A673 (cell line): ENCODE results near the gene MFNG. TPM values are rescaled to one million over a fixed set of nuclear protein-coding genes. Genes with fewer than 3 reads are reported as not detected.

ENCODE experiments used
- BruUV-seq: library from RNA; stranded (reverse); fragments of 400-500 nt; replicated peaks from 2 replicates; lab custom pipeline; 2021; lab: Mats Ljungman, UMichigan
- CTCF ChIA-PET: fragments of 300-600 bp; sonication (Branson Sonifier 250); formaldehyde crosslinking; loops from one replicate; lab custom pipeline; 2022; ENCODE audit warnings: antibody characterized with exemption; lab: Charles Lee
- POLR2A ChIA-PET: fragments of 300-600 bp; sonication (Branson Sonifier 250); formaldehyde crosslinking; loops from one replicate; lab custom pipeline; 2022; ENCODE audit warnings: antibody characterized with exemption; ENCODE audit not compliant: low non-redundant PET; lab: Charles Lee
- DNase-seq: peaks from one replicate; pipeline ENCODE4 v3.0.0-alpha.2; 2015; ENCODE audit warnings: low spot score
- H3K27ac ChIP-seq: fragments of 200-600 bp; sonication (generic); 2 replicates; pipeline ENCODE4 v1.5.1; 2016; ENCODE audit warnings: mixed run types, low read depth, mild to moderate bottlenecking, mixed read lengths, antibody characterized with exemption, low read length; ENCODE audit not compliant: poor library complexity, severe bottlenecking
- H3K27me3 ChIP-seq: fragments of 200-600 bp; sonication (generic); replicated peaks from 2 replicates; pipeline ENCODE4 v1.6.1; 2017; ENCODE audit warnings: mixed run types, low read depth, mild to moderate bottlenecking, mixed read lengths, antibody characterized with exemption, low read length; ENCODE audit not compliant: insufficient read depth, poor library complexity
- H3K36me3 ChIP-seq: fragments of 200-600 bp; sonication (generic); 2 replicates; pipeline ENCODE4 v1.6.1; 2016; ENCODE audit warnings: mixed run types, mild to moderate bottlenecking, mixed read lengths, antibody characterized with exemption, low read length; ENCODE audit not compliant: insufficient read depth, poor library complexity, severe bottlenecking
- H3K4me1 ChIP-seq: fragments of 200-600 bp; sonication (generic); 2 replicates; pipeline ENCODE4 v1.6.1; 2017; ENCODE audit warnings: mixed run types, mild to moderate bottlenecking, mixed read lengths, antibody characterized with exemption, low read length; ENCODE audit not compliant: insufficient read depth, poor library complexity, severe bottlenecking
- H3K4me3 ChIP-seq: fragments of 200-600 bp; sonication (generic); 2 replicates; pipeline ENCODE4 v1.5.1; 2016; ENCODE audit warnings: low read depth, mixed run types, mild to moderate bottlenecking, mixed read lengths, low read length; ENCODE audit not compliant: poor library complexity, severe bottlenecking
- H3K9me3 ChIP-seq: fragments of 200-600 bp; sonication (generic); 2 replicates; pipeline ENCODE4 v1.6.1; 2016; ENCODE audit warnings: mixed run types, low read depth, mild to moderate bottlenecking, mixed read lengths, antibody characterized with exemption, low read length; ENCODE audit not compliant: poor library complexity, severe bottlenecking
- EZH2 ChIP-seq: fragments of 200-600 bp; sonication (generic); IDR thresholded peaks from 2 replicates; pipeline ENCODE4 v1.6.1; 2017; ENCODE audit warnings: borderline replicate concordance, low read depth, mild to moderate bottlenecking, mixed read lengths, antibody characterized with exemption, low read length; ENCODE audit not compliant: poor library complexity, severe bottlenecking
- intact Hi-C: fragments of 100-400 bp; cut with micrococcal nuclease; formaldehyde crosslinking; loops from one replicate; pipeline ENCODE4 v1.10.0; 2022; ENCODE audit not compliant: unreplicated experiment
- total RNA-seq: library from RNA; stranded (reverse); gene quantifications from 2 replicates; pipeline ENCODE4 v1.2.3, GENCODE V29; 2021
- TF ChIP-seq, protein P1 (sequence below): fragments of 300-800, 200-600 bp; sonication (generic); conservative IDR thresholded peaks from 2 replicates; pipeline ENCODE4 v1.5.1; 2017; ENCODE audit warnings: low read depth, mild to moderate bottlenecking, antibody characterized with exemption, low read length, moderate library complexity, mixed read lengths

MFNG gene
- total RNA-seq, 1 experiment from 2014 or later, result not detected

DNA sequence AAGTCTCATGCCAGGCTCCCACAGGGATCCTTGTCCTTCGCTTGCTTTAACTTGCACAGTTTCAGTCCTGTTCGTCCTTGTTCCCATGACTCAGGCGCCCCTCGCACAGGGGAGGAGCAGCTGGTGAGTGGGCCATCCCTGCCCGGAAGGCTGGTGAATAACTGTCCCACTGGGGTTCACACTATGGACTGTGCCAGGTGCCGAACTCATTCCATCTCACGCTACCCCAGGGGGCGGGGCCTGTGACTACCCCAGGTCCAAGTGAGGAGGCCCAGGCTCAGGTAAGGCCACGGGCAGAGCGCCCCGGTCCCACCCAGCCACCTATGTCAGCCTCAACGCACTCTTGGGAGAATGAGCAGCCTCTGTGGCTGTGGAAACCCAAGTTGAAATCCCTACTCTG is 40.2 kb upstream of the MFNG start:
- no peaks in the 10 kb centered on the region for H3K27me3 ChIP-seq
- no peaks in the 10 kb centered on the region for H3K9me3 ChIP-seq
- intact Hi-C loops, result no loop called here
- ChIA-PET POLR2A (no interaction called here), CTCF (no interaction called here)
- TF ChIP-seq, protein P1, sequence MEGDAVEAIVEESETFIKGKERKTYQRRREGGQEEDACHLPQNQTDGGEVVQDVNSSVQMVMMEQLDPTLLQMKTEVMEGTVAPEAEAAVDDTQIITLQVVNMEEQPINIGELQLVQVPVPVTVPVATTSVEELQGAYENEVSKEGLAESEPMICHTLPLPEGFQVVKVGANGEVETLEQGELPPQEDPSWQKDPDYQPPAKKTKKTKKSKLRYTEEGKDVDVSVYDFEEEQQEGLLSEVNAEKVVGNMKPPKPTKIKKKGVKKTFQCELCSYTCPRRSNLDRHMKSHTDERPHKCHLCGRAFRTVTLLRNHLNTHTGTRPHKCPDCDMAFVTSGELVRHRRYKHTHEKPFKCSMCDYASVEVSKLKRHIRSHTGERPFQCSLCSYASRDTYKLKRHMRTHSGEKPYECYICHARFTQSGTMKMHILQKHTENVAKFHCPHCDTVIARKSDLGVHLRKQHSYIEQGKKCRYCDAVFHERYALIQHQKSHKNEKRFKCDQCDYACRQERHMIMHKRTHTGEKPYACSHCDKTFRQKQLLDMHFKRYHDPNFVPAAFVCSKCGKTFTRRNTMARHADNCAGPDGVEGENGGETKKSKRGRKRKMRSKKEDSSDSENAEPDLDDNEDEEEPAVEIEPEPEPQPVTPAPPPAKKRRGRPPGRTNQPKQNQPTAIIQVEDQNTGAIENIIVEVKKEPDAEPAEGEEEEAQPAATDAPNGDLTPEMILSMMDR, result no peak
- no peak for TF ChIP-seq EZH2
- H3K36me3 ChIP-seq, result no peaks in the 10 kb centered on the region
- DNase-seq, result no peak
- no peaks in the 10 kb centered on the region for H3K4me1 ChIP-seq
- BruUV-seq, result no TSS peak
- H3K4me3 ChIP-seq, result no peak overlapping the region
- no peak overlapping the region for H3K27ac ChIP-seq

DNA sequence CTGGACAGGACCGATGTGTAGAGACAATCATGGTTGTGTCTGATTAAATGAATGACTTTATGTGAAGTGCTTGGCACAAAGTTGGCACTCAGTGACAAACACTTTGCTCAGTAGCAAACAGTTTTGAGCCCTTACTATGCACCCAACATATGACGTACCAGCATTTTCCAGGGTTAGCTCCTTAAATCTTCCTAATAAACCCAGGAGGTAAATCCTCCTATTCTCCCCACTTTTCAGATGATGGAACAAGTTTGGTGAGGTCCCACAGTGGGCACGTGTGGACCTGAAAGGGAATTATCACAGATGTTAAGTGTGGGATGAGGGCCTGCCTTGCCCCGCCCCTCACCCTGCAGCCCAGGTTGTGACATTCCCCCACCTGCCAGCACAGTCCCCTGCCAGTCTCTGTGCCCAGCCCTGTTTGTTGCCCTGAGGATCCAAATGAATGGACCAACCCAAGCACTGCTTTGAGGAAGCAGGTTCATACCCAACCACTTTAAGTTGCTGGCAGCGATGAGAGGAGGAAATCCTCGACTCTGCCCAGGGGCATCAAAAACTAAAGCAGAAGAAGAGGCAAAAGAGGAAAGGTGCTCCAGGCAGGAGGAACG is 39.7 kb upstream of the MFNG start:
- Histone ChIP-seq H3K27ac (no peak overlapping the region), H3K4me3 (no peak overlapping the region), H3K4me1 (no peaks in the 10 kb centered on the region), H3K36me3 (no peaks in the 10 kb centered on the region), H3K9me3 (no peaks in the 10 kb centered on the region), H3K27me3 (no peaks in the 10 kb centered on the region)
- no peak for DNase-seq
- ChIA-PET CTCF (no interaction called here), POLR2A (no interaction called here)
- no TSS peak for BruUV-seq
- no peak for TF ChIP-seq EZH2
- TF ChIP-seq, protein P1, result no peak
- intact Hi-C loops, result no loop called here

DNA sequence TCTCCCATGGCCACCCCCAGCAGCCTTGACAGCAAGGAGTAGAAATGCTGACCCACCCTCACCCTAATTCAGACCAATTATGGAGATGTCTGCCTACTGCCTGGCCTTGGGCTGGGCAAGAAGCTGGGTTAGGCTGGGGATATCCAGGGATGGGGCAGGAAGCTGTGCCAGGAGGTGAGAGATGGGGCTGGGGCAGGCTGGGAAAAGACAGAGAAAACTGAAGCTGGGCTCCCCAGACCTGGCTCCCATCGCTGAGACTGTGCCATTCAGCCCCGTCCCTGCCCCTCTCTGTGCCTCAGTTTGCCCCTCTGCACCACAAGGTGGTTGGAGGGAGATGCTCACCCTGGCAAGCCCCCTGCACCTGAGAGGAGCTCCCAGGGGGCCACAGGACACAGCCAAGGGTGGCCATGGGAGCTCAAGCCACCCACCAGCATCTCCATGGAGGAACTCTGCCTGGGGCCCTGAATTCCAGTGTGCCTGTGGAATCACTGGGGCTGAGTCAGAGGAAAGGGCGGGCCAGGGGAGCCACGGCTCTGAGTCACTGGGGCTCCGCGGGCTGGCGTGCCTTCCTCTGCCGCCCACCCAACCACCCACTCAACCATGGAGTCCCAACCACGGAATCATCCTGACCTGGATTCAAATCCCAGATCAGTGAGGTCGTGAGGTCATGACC is 39.0 kb upstream of the MFNG start:
- H3K36me3 ChIP-seq, result no peaks in the 10 kb centered on the region
- ChIA-PET POLR2A (no interaction called here), CTCF (no interaction called here)
- H3K27me3 ChIP-seq, result no peaks in the 10 kb centered on the region
- BruUV-seq, result no TSS peak
- no peak overlapping the region for H3K4me3 ChIP-seq
- no peak for TF ChIP-seq EZH2
- TF ChIP-seq, protein P1, result no peak
- no peaks in the 10 kb centered on the region for H3K4me1 ChIP-seq
- no peak overlapping the region for H3K27ac ChIP-seq
- H3K9me3 ChIP-seq, result no peaks in the 10 kb centered on the region
- DNase-seq, result peak; percentile 46
- intact Hi-C loops, result no loop called here
